IMR-90 (cell line): ENCODE data around the gene MGAT4A. TPM values are rescaled to one million over a fixed set of nuclear protein-coding genes. Genes with fewer than 3 reads are reported as not detected.

Experiments used
- ATAC-seq: fragments of 200-7000 bp; cut with Tn5 transposase; 2 replicates; pipeline ENCODE4 v1.9.1; 2020; ENCODE audit warnings: low read depth, mild to moderate bottlenecking, moderate library complexity
- BruUV-seq: library from RNA; stranded (reverse); fragments of 400-500 nt; replicated peaks from 2 replicates; lab custom pipeline; 2021; lab: Mats Ljungman, UMichigan
- CTCF ChIA-PET: fragments of 300-600 bp; formaldehyde crosslinking; extraction: SDS; loops from one replicate; lab custom pipeline; 2021; ENCODE audit warnings: antibody characterized with exemption; lab: Yijun Ruan, JAX
- POLR2A ChIA-PET: fragments of 300-600 bp; sonication (Branson Sonifier 250); formaldehyde crosslinking; loops from one replicate; lab custom pipeline; 2022; ENCODE audit warnings: antibody characterized with exemption; ENCODE audit not compliant: unreplicated experiment; lab: Charles Lee
- DNase-seq: peaks from one replicate; pipeline ENCODE4 v3.0.0; 2013
- H2AFZ ChIP-seq: replicated peaks from 2 replicates; pipeline ENCODE3; 2013; ENCODE audit warnings: low read length, mild to moderate bottlenecking; ENCODE audit not compliant: poor library complexity
- H2AK5ac ChIP-seq: 2 replicates; pipeline ENCODE4 v1.6.1; 2013; ENCODE audit warnings: low read depth, low read length, inconsistent platforms
- H2AK9ac ChIP-seq: replicated peaks from 2 replicates; pipeline ENCODE3; 2013; ENCODE audit warnings: mild to moderate bottlenecking, low read depth, low read length, moderate library complexity; ENCODE audit not compliant: poor library complexity
- H2BK120ac ChIP-seq: 2 replicates; pipeline ENCODE4 v1.6.1; 2013; ENCODE audit warnings: low read depth, low read length, inconsistent platforms
- H2BK15ac ChIP-seq: 3 replicates; pipeline ENCODE4 v1.6.1; 2013; ENCODE audit warnings: low read depth, low read length, inconsistent platforms
- H2BK20ac ChIP-seq: 2 replicates; pipeline ENCODE4 v1.6.1; 2013; ENCODE audit warnings: low read depth, mild to moderate bottlenecking, inconsistent platforms, low read length, moderate library complexity
- H2BK5ac ChIP-seq: 2 replicates; pipeline ENCODE4 v1.6.1; 2013; ENCODE audit warnings: mild to moderate bottlenecking, low read depth, low read length, inconsistent platforms; ENCODE audit not compliant: poor library complexity, severe bottlenecking
- H3K14ac ChIP-seq: replicated peaks from 2 replicates; pipeline ENCODE4 v1.6.1; 2013; ENCODE audit warnings: low read depth, low read length, inconsistent platforms
- H3K18ac ChIP-seq: 2 replicates; pipeline ENCODE4 v1.6.1; 2013; ENCODE audit warnings: low read depth, low read length, control low read depth
- H3K23ac ChIP-seq: 2 replicates; pipeline ENCODE4 v1.6.1; 2013; ENCODE audit warnings: low read depth, low read length, inconsistent platforms
- H3K27ac ChIP-seq: 2 replicates; pipeline ENCODE4 v1.5.1; 2013; ENCODE audit warnings: mild to moderate bottlenecking, control low read depth, low read length; ENCODE audit not compliant: insufficient read depth
- H3K27me3 ChIP-seq: 2 replicates; pipeline ENCODE4 v1.6.1; 2013; ENCODE audit warnings: low read length; ENCODE audit not compliant: control insufficient read depth, insufficient read depth
- H3K36me3 ChIP-seq: 2 replicates; pipeline ENCODE4 v1.6.1; 2013; ENCODE audit warnings: low read length, mixed read lengths; ENCODE audit not compliant: control insufficient read depth, insufficient read depth
- H3K4ac ChIP-seq: 2 replicates; pipeline ENCODE4 v1.6.1; 2013; ENCODE audit warnings: low read depth, low read length, inconsistent platforms
- H3K4me1 ChIP-seq: 2 replicates; pipeline ENCODE4 v1.6.1; 2013; ENCODE audit warnings: low read length, mixed read lengths; ENCODE audit not compliant: control insufficient read depth, insufficient read depth
- H3K4me2 ChIP-seq: 2 replicates; pipeline ENCODE4 v1.6.1; 2013; ENCODE audit warnings: low read depth, mild to moderate bottlenecking, control low read depth, low read length, moderate library complexity
- H3K4me3 ChIP-seq: 2 replicates; pipeline ENCODE4 v1.5.1; 2013; ENCODE audit warnings: low read depth, mild to moderate bottlenecking, control low read depth, low read length, moderate library complexity; ENCODE audit not compliant: insufficient read depth
- H3K56ac ChIP-seq: 2 replicates; pipeline ENCODE4 v1.6.1; 2013; ENCODE audit warnings: low read length, inconsistent platforms; ENCODE audit not compliant: insufficient read depth; ENCODE audit errors: extremely low read depth
- H3K79me1 ChIP-seq, 2 experiments: 2 replicates each; pipeline ENCODE4 v1.6.1; 2013; ENCODE audit warnings: low read length in 2 of 2, inconsistent platforms in 1 of 2, low read depth in 1 of 2
- H3K9ac ChIP-seq: 2 replicates; pipeline ENCODE4 v1.6.1; 2013; ENCODE audit warnings: low read depth, low read length, control low read depth
- H3K9me1 ChIP-seq: 2 replicates; pipeline ENCODE4 v1.6.1; 2013; ENCODE audit warnings: low read length, inconsistent platforms; ENCODE audit not compliant: insufficient read depth
- H3K9me3 ChIP-seq: 2 replicates; pipeline ENCODE4 v1.6.1; 2013; ENCODE audit warnings: low read length; ENCODE audit not compliant: control insufficient read depth, insufficient read depth
- H4K20me1 ChIP-seq: 2 replicates; pipeline ENCODE4 v1.6.1; 2013; ENCODE audit warnings: low read length, inconsistent platforms; ENCODE audit not compliant: insufficient read depth
- H4K5ac ChIP-seq: 2 replicates; pipeline ENCODE4 v1.6.1; 2013; ENCODE audit warnings: mild to moderate bottlenecking, low read depth, low read length, control low read depth
- H4K8ac ChIP-seq, 2 experiments: 2 replicates each; pipeline ENCODE4 v1.6.1; 2013; ENCODE audit warnings: low read depth in 2 of 2, low read length in 2 of 2, control low read depth in 1 of 2, inconsistent platforms in 1 of 2
- H4K91ac ChIP-seq: 2 replicates; pipeline ENCODE4 v1.6.1; 2013; ENCODE audit warnings: low read depth, low read length, inconsistent platforms; ENCODE audit not compliant: insufficient read depth
- BHLHE40 ChIP-seq: fragments of 150-350 bp; IDR thresholded peaks from 2 replicates; pipeline ENCODE4 v1.6.1; 2016; ENCODE audit warnings: mild to moderate bottlenecking, low read depth, low read length
- ELK1 ChIP-seq: fragments of 150-350 bp; IDR thresholded peaks from 2 replicates; pipeline ENCODE4 v1.6.1; 2016; ENCODE audit warnings: low read depth, mild to moderate bottlenecking, low read length, moderate library complexity, borderline replicate concordance
- WGBS, 2 experiments: methylation state at CpG; one replicate each; pipeline versions ENCODE4 v1.1.5 to v1.1.7; 2013; ENCODE audit warnings: missing lambda C conversion rate in 2 of 2; ENCODE audit not compliant: insufficient read length in 1 of 2; ENCODE audit errors: extremely low coverage in 2 of 2; 5-methylcytosine and 5-hydroxymethylcytosine counted together
- dilution Hi-C: fragments of 300-500 bp; cut with HindIII; formaldehyde crosslinking; loops from one replicate; pipeline ENCODE4 v1.14.3; 2018; ENCODE audit warnings: low sequenced_read_pairs; ENCODE audit not compliant: unreplicated experiment
- in situ Hi-C: fragments of 300-500 bp; cut with MboI; formaldehyde crosslinking; loops from 3 replicates; pipeline ENCODE4 v1.14.3; 2019; ENCODE audit warnings: low sequenced_read_pairs, inconsistent platforms, mixed read lengths
- intact Hi-C: fragments of 100-400 bp; cut with micrococcal nuclease; formaldehyde crosslinking; loops from 2 replicates; pipeline ENCODE4 v1.10.0; 2022
- polyA plus RNA-seq, 3 experiments: library from polyadenylated mRNA; depleted of rRNA; stranded (reverse); fragments of >200 nt; gene quantifications; 2 replicates each; pipeline ENCODE4 v1.2.3, GENCODE V29; 2012; ENCODE audit warnings: low replicate concordance in 1 of 3
- total RNA-seq: library from RNA; depleted of rRNA; stranded (reverse); fragments of >200 nt; gene quantifications from 2 replicates; pipeline ENCODE4 v1.2.3, GENCODE V29; 2012

Gene MGAT4A
- total and polyA plus RNA-seq, 2 of the 4 experiments (the other 2 are of a cell fraction): under 0.01 TPM; not detected in 1

- dilution Hi-C loops (no loop called here), in situ Hi-C loops (no loop called here), intact Hi-C loops (no loop called here)
- WGBS, 2 experiments: 92% methylated on average over 2 of the region's 4 CpGs; no CpG with 5 or more reads in 1 of the 2 experiments
- H3K79me1 ChIP-seq: no peaks in the 10 kb centered on the region
- H3K9ac ChIP-seq: no peak overlapping the region
- no peaks in the 10 kb centered on the region for H3K9me3 ChIP-seq
- no TSS peak for BruUV-seq
- H3K4ac ChIP-seq: no peak overlapping the region
- H2AK9ac ChIP-seq: no peak overlapping the region
- no peak overlapping the region for H3K4me2 ChIP-seq
- H2BK20ac ChIP-seq: no peak overlapping the region
- POLR2A ChIA-PET: no interaction called here
- H3K56ac ChIP-seq: no peak overlapping the region
- H2AK5ac ChIP-seq: no peak overlapping the region
- no peak overlapping the region for H4K91ac ChIP-seq
- H3K18ac ChIP-seq: no peak overlapping the region
- CTCF ChIA-PET: interaction anchor here (0.6 kb wide), 2 partner anchors 13 to 26 kb away, joined by 3 read pairs; no protein-coding TSS in a partner anchor
- H3K4me1 ChIP-seq: no peaks in the 10 kb centered on the region
- DNase-seq (no peak), ATAC-seq (no peak)
- peaks cover 8% of the 10 kb centered on the region for H3K27me3 ChIP-seq
- TF ChIP-seq BHLHE40: no peak
- TF ChIP-seq ELK1: no peak
- no peak overlapping the region for H3K4me3 ChIP-seq
- H2BK5ac ChIP-seq: no peak overlapping the region
- no peak overlapping the region for H3K14ac ChIP-seq
- H4K20me1 ChIP-seq: no peaks in the 10 kb centered on the region
- no peak overlapping the region for H2BK120ac ChIP-seq
- H2BK15ac ChIP-seq: no peak overlapping the region
- H3K36me3 ChIP-seq: no peaks in the 10 kb centered on the region
- no peak overlapping the region for H3K27ac ChIP-seq
- H3K23ac ChIP-seq: no peak overlapping the region
- H2AFZ ChIP-seq: no peak overlapping the region
- H4K8ac ChIP-seq: no peak overlapping the region
- no peak overlapping the region for H4K5ac ChIP-seq
- no peaks in the 10 kb centered on the region for H3K9me1 ChIP-seq
Observed at GRCh38 chr2:98710734-98711133, 20.2 kb downstream of the MGAT4A start.
